Osteocyte (in vitro differentiated cells): Measurements from ENCODE around the gene BRD9. TPM values are rescaled to one million over a fixed set of nuclear protein-coding genes. Genes with fewer than 3 reads are reported as not detected.

Source experiments
- DNase-seq: peaks from one replicate; pipeline ENCODE4 v3.0.0; 2021; ENCODE audit warnings: mixed read lengths; ENCODE audit not compliant: unreplicated experiment; ENCODE audit errors: extremely low spot score
- H3K27ac Mint-ChIP-seq: one replicate; pipeline ENCODE4 v1.8.0; 2021; ENCODE audit warnings: mild to moderate bottlenecking, mixed read lengths; ENCODE audit not compliant: unreplicated experiment
- H3K27me3 Mint-ChIP-seq: one replicate; pipeline ENCODE4 v1.8.0; 2021; ENCODE audit warnings: mixed read lengths; ENCODE audit not compliant: unreplicated experiment
- H3K36me3 Mint-ChIP-seq: one replicate; pipeline ENCODE4 v1.8.0; 2021; ENCODE audit warnings: mixed read lengths; ENCODE audit not compliant: unreplicated experiment
- H3K4me1 Mint-ChIP-seq: one replicate; pipeline ENCODE4 v1.8.0; 2021; ENCODE audit warnings: mixed read lengths; ENCODE audit not compliant: unreplicated experiment
- H3K4me3 Mint-ChIP-seq: one replicate; pipeline ENCODE4 v1.8.0; 2021; ENCODE audit warnings: mild to moderate bottlenecking, moderate library complexity, mixed read lengths; ENCODE audit not compliant: unreplicated experiment
- H3K9me3 Mint-ChIP-seq: one replicate; pipeline ENCODE4 v1.8.0; 2021; ENCODE audit warnings: mixed read lengths; ENCODE audit not compliant: unreplicated experiment
- total RNA-seq: library from RNA; stranded (reverse); gene quantifications from 2 replicates; pipeline ENCODE4 v1.2.1, GENCODE V29; 2021
- TF ChIP-seq, protein P1 (sequence below): fragments of 200-600 bp; sonication (generic); IDR thresholded peaks from 2 replicates; pipeline ENCODE4 v1.5.0; 2021; ENCODE audit warnings: antibody characterized with exemption, mild to moderate bottlenecking, moderate library complexity

BRD9 gene
- total RNA-seq, 1 donor from 2014 or later = 39.4 TPM

DNA sequence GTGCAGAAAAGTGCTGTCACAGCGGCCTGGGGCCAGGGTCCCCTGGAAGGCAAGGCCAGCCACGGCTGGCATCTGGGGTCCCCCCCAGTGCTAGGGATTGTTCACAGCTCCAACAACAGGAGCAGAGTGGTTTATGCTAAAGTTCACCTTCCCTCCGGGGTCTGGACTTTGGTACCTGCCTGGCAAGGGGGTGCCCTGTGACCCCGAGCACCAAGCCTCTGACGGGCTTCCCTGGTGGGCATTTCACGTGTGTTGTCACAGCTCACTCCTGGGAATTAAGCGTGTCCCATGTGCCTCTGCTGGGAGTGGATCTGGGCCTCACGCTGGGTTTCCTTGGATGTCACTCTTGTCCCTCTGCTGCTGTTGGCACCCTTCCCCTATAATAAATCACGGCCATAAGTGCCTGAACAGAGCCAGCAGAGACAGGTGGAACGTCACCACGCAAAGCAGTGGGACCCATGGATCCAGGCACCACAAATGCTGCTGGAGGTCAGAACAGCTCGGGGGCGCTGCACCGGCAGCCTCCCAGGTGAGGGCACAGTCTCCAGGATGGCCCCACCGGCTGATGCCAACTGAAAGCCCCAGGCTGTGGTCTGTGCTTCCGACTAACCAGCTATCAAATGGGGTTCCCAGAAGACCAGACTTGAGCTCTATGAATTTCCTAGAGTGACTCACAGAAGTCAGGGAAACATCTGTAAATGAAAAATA lies 24.0 kb downstream of the BRD9 start:
- no peak for DNase-seq
- H3K4me3 Mint-ChIP-seq = no peak overlapping the region
- peaks cover 64% of the 10 kb centered on the region for H3K36me3 Mint-ChIP-seq

GRCh38 chr5:867300-867870 lies 25.2 kb downstream of the BRD9 start:
- Mint-ChIP-seq H3K9me3 (no peaks in the 10 kb centered on the region), H3K27ac (no peak overlapping the region), H3K36me3 (peaks cover 62% of the 10 kb centered on the region), H3K4me3 (no peak overlapping the region), H3K27me3 (no peaks in the 10 kb centered on the region), H3K4me1 (no peaks in the 10 kb centered on the region)
- DNase-seq = no peak
- TF ChIP-seq, protein P1, sequence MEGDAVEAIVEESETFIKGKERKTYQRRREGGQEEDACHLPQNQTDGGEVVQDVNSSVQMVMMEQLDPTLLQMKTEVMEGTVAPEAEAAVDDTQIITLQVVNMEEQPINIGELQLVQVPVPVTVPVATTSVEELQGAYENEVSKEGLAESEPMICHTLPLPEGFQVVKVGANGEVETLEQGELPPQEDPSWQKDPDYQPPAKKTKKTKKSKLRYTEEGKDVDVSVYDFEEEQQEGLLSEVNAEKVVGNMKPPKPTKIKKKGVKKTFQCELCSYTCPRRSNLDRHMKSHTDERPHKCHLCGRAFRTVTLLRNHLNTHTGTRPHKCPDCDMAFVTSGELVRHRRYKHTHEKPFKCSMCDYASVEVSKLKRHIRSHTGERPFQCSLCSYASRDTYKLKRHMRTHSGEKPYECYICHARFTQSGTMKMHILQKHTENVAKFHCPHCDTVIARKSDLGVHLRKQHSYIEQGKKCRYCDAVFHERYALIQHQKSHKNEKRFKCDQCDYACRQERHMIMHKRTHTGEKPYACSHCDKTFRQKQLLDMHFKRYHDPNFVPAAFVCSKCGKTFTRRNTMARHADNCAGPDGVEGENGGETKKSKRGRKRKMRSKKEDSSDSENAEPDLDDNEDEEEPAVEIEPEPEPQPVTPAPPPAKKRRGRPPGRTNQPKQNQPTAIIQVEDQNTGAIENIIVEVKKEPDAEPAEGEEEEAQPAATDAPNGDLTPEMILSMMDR = no peak

More for the DNA sequence above, 24.0 kb downstream of the BRD9 start:
- Mint-ChIP-seq H3K27me3 (no peaks in the 10 kb centered on the region), H3K27ac (no peak overlapping the region), H3K9me3 (no peaks in the 10 kb centered on the region), H3K4me1 (no peaks in the 10 kb centered on the region)
- TF ChIP-seq, protein P1 = no peak

- Mint-ChIP-seq H3K4me3 (no peak overlapping the region), H3K9me3 (no peaks in the 10 kb centered on the region), H3K27ac (no peak overlapping the region), H3K4me1 (no peaks in the 10 kb centered on the region), H3K27me3 (no peaks in the 10 kb centered on the region), H3K36me3 (peaks cover 48% of the 10 kb centered on the region)
- TF ChIP-seq, protein P1 = no peak
- DNase-seq = no peak
Measured at GRCh38 chr5:865771-866170, 26.8 kb downstream of the BRD9 start.

GRCh38 chr5:865168-865521 lies 27.5 kb downstream of the BRD9 start:
- Mint-ChIP-seq H3K9me3 (no peaks in the 10 kb centered on the region), H3K4me1 (no peaks in the 10 kb centered on the region), H3K27ac (no peak overlapping the region), H3K27me3 (no peaks in the 10 kb centered on the region), H3K4me3 (no peak overlapping the region), H3K36me3 (peaks cover 42% of the 10 kb centered on the region)
- no peak for DNase-seq
- TF ChIP-seq, protein P1 = no peak

DNA sequence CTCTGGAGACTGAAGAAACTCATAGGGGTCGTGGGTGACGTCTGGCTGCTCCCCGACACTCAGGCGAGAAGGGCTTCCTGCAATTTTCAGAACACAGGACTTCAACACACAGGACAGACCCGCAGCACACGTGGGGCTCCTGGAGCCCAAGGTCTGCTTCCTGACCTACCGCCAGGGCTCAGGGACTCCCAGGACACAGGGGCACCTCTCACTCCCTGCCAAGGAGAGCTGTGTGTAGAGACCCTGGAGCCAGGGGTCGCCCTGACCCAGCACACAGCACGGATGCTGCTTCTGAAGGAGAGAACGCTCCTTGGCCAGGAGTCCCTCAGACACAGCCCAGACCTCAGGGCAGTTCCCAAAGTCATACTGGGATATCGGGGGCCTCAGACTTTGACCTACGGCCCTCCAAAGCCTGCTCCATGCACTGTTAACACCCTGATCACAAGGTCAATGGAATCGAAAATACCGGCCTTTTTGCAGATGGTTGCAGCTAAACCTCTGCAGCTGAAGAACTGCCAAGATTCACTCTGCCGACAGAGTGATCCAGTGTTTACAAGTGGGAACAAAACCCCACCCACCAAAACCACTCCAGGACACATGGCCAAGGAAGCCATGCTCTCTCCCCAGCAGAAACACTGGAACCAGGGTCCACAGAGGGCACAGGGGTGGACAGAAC lies 28.0 kb downstream of the BRD9 start:
- no peak overlapping the region for H3K4me3 Mint-ChIP-seq
- no peak overlapping the region for H3K27ac Mint-ChIP-seq
- peaks cover 40% of the 10 kb centered on the region for H3K36me3 Mint-ChIP-seq
- no peaks in the 10 kb centered on the region for H3K9me3 Mint-ChIP-seq
- H3K4me1 Mint-ChIP-seq = no peaks in the 10 kb centered on the region
- no peak for DNase-seq
- H3K27me3 Mint-ChIP-seq = no peaks in the 10 kb centered on the region
- TF ChIP-seq, protein P1 = no peak
